NOMO-1 (cell line): ENCODE data around the gene NRXN3.
A peak's percentile ranks its signal among the peaks of the same experiment; 100 is the strongest.

Experiments used
- DNase-seq, 2 experiments: peaks; one replicate each; lab custom pipeline; 2025; ENCODE audit not compliant: unreplicated experiment in 2 of 2; lab: John Stamatoyannopoulos, UW

NRXN3 gene

DNA sequence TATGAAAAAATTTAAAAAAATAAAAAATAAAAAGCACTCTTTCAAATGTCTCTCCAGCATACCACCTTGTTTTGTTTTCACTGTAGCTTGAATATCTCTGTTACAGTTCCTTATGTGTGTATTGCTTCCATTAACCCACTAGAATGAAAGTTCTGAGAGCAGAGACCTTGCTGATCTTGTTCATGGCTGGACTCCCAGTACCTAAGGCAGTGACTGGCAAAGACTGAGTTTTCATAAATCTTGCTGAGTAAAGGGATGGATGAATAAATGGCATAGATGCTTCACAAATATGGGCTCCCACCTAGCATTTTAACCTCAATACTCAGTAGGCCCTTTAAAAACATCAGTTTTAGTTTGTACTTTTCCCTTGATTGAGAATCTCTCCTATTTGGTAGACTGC, 1125.2 kb downstream of the NRXN3 start:
- no peak for DNase-seq

DNA sequence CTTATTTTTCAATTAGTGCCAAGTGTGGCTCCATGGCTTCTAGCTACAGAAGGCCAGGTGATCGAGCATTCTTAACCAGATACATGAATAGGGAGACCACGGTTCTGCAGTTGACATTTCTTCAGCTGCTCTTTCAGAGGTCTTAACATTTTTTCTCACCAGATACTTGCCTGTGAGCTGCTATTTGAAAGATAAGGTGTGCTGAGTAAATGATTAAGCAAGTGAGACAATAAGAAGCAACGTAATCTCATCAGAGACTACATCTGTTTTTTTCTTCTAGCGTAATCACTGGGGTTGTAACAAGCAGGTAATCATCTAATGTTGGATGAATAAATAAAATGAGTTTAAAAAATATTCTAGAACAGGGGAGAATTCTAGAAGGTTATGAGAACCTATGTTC, 1128.2 kb downstream of the NRXN3 start:
- DNase-seq: no peak

DNA sequence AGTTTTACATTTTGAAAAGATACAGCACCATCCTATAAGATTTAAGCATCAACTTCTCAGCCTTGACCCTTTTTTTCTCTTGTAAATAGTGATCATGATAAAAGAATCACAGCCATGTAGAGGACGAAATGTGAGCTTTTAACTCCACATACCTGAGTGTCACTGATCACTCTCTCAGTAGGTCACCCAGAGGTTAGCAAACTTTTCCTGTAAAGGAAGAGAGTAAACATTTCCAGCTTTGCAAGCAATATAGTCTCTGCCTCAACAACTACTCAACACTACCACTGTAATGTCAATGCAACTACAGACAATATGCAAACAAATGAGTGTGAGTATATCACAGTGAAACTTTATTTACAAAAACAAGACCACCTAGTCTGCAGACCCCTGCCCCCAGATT, 1129.0 kb downstream of the NRXN3 start:
- DNase-seq: no peak

DNA sequence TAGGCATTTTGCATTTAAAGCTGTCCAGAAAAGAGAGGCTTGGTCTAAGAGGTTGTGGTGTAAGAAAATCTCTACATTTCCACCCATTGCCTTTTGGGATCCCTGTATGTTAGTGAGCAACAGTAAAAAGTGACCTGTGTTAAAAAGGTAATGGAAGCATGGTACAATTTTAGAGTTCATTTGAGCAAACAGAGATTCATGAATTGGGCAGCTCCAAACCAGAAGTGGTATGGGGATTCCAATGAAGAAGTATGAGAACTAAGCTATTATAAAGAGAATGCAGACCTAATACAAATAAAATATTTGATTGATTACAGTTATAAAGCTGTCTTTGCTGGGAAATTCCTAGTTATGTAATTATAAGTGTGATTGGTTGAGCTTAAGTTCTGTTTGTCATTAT, 1134.1 kb downstream of the NRXN3 start:
- DNase-seq: no peak

DNA sequence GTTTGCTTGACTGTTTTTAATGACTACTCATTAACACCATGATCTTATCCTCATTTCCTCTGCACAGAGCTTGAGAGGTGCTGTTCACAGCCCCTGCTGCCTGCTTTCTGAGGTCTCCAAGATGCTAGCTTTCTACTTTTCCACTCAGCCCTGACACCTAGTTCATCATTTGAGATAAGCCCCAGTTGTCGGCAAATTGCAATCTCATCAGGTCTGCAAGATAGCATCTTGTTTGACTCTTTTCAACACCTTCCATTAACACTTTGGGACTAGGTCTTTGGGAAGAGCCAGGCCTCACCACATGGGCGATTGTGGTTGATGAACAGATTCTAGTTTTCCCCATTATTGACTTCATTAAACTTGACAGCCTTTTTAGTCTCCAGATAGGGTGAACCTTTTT, 1136.4 kb downstream of the NRXN3 start:
- DNase-seq: no peak

DNA sequence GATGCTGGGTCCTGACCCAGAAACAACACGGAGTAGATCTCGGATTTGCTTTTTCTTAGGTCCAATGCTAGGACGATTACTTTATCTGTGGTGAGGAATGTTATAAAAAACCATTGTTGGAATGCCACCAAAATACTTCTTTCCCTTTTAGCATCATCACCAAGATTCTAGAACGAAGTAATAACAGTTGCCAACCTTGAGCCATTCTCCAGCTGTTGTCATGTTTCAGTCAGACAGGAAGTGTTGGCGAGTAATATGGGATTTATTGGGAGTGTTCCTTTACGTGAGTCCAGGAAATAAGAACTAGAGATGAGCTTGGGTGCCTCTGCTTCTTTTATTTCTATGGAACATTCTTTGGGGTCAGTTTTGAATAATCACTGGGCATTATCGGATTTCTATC, 1148.2 kb downstream of the NRXN3 start:
- no peak for DNase-seq

DNA sequence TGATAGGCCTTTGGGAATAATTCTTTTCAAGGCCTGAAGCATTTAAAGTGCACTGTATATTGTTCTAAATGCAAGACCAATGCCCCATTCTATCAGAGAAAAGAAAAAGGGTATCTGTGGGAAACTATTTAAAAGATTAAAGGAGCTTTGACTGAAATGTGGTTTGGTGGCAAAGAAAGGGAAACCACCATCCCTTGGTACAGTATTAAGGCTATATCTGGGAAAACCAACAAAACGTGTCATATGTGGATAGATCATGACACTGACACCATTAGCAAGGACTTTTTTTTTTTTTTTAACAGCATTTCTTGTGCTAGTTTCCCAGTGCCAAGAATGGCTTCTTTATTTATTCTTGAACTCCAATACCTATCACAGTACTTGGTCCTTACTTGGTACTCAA, 1150.4 kb downstream of the NRXN3 start:
- no peak for DNase-seq

DNA sequence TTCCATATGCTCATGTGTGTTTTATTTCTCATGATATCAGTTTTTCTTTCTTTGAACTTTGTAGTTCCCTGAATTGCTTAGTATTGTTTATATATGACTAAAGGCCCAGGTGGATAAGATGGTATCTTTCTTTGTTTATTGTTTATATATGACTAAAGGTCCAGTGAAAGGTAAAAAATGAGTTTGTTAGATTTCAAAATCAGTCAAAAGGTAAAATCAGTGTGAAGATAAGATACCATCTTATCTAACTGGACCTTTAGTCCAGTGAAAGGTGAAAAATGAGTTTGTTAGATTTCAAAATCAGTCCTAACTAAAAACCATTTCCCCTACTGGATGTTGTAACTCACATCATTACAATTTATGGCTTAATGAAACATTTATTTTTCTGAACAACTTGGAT, 1150.9 kb downstream of the NRXN3 start:
- no peak for DNase-seq

DNA sequence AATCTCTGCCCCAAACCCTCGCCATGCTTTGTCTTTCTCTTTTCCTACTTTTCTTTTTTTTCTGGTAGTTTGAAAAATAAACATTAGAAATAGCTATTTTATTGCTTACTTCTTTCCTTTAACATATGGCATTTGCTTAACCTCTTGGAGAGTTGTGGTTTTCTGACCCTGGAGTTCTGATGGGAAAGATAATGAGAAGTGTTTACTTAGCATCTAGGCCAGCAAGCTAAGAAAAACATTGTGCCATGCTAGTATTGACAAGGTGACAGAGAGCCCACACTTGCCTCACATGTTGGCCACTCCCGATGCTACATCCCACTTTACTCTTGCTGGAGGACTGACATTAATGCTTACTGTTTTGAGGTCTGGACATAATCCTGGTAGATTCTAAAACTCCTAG, 1154.9 kb downstream of the NRXN3 start:
- no peak for DNase-seq

DNA sequence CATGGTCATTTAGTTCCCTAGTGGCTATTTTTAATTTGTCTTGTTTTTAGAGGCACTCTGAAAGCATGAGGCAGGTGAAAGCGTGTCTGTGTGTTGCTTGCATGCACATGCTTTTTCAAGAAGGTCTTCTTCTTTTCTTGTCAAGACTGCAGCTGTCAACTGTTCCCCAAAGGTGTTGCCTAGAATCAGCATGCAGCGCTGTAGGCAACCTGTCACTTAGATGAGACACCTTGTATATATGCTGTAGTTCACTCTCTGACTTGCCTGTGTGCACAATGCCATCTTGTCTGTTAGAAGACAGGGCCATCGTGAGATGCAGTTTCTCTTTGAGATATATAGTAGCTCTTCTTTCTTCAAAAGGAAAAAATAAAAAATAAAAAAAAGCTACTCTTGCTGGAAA, 1155.4 kb downstream of the NRXN3 start:
- no peak for DNase-seq

DNA sequence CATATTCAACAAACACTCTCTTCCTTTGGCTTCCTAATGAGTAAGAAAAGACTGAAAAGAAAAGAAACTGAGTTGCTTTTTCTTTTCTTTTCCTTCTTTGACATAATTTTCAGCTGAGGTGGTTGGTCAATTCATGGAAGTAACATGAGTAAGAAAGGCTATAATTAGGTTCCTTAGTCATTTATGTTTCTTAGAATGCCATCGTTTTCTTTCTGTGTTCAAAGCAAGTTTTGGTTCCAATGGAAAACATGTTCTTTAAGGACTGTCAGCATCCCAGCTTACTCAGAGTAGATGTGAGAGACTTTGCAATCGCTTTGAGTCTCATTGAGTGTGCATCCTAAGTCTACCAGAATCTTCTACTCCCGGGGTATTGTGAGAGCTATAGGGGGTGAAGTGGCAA, 1158.7 kb downstream of the NRXN3 start:
- no peak for DNase-seq

DNA sequence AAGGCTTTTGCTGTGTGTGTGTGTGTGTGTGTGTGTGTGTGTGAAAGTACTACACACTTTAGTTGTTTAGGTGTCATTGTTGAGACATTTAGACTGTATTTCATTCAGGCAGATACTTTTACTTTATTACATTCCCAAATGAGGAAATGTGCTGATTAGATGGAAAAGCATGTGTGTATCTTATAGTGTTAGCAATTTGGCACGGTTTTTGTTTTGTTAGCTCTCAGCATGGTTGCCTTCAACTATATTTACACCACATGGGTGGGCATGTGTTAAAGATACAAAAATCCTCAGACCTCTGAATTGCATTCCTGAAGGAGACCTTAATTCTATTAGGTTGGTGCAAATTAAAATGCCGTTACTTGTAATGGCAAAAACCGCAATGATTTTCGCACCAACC, 1161.7 kb downstream of the NRXN3 start:
- no peak for DNase-seq

DNA sequence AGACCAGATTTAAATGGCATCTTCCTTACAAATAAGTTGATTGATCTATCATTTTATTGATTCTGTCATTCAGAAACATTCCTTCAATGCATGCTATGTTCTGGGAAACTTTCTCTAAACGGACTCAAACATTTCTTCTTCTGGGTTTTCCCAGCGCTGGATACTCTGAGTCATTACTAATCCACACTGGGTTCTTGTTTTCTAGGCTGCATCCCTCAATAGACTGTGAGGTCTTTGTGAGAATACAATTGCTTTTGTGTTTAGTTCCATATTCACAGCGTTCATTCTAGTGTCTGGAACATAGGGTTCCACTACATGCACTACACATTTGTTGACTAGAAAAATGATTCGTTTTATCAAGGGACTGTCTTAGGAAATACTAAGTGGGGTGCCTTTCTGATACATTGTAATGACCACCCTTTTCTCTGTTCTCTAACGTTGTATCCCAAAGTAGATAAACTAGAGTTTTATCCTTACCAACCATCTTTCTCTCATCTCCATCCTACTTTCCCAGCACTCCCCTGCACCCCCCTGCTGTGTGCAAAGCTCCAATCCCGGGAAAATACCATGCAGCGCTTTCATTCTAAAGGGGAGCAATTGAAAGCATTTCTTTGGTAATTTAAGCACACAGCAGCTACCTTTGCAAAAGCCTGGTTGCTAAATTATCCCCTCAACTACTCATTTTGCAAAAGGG, 1162.5 kb downstream of the NRXN3 start:
- no peak for DNase-seq

DNA sequence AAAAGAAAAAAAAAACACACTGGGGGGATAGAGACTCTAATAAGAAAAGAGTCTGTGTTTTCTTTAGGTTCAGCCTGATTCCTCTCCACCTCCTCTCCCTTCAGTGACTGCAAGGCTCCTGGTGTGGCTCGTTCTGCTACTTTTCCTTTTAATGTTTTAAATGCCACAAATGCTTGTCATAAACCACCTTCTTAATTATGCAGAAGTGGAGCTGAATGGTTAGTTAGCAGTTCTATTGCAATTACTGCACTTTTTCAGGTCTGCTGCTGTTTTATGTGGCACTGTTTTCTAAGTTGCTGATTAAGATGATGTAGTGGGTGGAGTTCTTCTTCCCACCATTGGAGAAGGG, 1163.0 kb downstream of the NRXN3 start:
- DNase-seq: no peak

DNA sequence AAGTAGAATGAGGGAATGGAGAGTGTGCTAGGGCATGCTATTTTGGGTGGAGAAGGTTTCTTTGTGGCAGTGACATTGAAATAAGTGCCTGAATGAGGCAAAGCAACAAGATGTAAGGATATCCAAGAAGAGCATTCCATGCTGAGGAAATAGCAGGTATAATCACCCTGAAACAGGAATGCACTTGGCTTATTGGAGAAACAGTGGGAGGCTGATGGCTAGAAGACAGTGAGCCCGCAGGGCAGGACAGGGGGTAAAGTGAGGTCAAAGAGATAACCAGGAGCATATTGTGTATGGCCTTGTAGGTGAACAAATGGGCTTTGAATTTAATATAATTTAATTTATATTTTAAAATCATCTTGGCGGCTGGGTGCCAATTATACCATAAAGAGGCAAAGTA, 1164.1 kb downstream of the NRXN3 start:
- DNase-seq: no peak

DNA sequence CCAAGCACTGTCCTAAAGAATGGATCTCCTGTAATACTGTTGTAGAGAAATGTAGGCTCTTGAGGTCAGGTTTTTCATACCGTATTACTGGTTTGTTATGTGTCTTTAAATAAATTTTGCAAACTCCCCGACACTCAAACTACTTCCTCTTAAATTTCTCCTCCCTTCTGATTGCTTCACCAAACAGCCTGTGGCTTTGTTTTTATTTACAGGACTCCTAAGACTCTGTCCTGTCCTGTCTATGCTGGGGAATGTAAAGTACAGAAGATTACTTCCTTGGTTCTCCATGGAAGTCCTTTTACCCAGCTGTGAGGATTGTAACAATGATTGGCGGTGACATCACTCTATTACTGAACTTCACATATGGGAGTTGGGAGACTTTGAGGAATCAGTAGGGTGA, 1167.6 kb downstream of the NRXN3 start:
- DNase-seq: peak in 1 of 2 experiments; percentile 52

DNA sequence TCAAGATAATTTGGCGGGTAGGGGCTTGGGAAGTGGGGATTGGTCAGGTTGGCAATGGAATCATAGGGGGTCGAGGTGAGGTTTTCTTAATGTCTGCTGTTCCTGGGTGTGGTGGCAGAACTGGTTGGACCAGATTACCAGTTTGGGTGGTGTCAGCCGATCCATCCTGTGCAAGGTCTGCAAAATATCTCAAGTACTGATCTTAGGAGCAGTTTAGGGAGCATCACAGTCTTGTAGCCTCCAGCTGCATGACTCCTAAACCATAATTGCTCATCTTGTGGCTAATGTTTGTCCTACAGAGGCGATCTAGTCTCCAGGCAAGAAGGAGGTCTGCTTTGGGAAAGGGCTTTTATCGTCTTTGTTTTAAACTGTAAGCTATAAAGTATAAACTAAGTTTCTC, 1172.8 kb downstream of the NRXN3 start:
- no peak for DNase-seq

DNA sequence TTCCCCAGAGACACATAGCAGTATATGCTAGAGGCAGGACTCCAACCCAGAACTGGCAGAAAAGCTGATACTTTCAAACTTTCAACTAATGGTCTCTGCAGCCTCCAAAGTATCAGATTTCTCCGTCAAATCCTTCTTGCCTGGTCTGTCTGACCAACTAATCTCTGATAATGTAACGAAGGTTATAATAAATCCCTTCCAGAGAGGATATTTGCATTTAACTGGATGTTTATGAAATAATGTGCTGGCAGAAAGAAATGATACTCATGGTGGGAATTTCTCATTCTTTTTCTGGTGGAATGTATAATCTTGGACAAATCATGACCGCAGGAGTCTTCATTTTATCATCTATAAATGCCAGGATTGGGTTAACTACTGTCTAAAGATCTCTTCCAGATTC, 1180.8 kb downstream of the NRXN3 start:
- no peak for DNase-seq

DNA sequence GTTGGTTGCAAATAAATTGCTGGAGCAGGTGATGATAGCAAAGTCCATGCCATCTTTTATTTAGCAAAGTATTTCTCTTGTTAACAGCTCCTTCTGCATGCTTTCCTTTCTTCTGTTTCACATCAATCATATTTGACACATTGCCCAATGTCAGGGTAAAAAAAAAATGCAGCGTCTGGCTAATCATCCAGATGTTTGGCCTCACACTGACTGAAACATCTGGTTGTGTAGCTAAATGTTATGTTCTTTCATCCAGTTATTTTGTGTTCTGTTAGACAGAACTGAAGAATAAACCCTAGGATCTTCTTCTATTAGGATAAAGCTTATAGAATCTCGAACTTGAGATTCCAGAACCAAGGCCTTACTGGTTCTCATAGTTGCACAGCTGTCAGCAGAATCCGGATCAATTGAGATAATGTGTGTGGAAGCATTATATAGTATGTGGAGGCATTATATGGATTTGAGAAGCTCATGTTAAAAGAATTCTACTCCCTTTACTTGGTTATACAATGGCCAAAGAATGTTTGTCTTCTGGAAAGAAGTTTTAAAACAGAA, 1182.0 kb downstream of the NRXN3 start:
- DNase-seq: no peak

DNA sequence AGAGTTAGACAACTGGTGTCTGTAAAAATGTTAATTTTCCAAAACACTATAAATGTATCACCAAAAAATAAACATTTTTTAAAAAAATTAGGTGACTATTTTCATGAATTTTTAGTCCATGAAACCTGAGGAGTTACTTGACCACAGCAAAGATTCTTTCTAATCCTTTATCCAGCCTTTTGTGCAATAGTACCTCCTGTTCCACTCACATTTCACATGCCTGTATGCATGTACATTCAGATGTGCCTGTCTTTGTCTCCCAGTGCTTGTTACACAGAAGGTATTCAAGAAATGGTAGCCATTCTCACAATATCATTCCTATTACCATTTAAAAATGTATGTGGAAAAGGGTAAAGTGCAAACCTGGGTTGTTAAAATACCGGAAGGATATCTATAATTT, 1184.2 kb downstream of the NRXN3 start:
- DNase-seq: no peak

DNA sequence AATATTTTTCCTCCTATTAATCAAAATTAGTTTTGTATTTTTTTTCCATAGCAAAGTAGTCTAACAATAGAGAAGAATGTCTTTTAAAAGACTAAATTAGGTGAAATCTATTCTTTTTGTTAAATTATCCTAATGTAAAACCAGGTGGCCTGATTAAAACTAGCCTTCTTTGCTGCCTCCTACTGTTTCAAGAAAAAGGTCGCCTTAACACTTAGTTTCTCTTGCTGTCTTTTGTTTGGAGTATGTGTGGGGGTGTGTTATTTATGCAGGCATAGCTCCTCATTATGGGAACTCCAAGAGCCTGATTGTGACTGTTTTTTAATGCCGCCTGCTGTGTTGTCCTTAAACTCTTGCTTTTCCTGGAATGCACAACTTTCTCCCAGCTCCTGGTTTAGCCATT, 1185.9 kb downstream of the NRXN3 start:
- DNase-seq: no peak

DNA sequence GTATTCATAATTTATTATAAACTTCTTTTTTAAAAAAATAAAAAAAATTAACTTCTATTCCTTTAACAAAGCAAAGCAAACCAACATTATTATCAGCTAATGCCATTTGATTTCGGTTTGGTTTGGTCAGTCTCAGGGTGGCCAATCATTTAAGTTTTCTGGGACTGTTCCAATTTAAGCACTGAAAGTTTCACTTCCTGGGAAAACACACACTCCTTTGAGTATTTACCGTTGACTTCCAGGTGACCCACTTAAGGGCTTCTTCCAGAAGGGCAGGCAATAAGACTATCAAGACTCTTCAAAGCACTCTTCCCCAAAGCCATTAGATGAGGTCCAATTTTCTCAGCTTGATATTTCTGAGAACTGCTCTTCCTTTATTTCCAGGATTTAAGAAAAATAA, 1187.1 kb downstream of the NRXN3 start:
- DNase-seq: no peak

DNA sequence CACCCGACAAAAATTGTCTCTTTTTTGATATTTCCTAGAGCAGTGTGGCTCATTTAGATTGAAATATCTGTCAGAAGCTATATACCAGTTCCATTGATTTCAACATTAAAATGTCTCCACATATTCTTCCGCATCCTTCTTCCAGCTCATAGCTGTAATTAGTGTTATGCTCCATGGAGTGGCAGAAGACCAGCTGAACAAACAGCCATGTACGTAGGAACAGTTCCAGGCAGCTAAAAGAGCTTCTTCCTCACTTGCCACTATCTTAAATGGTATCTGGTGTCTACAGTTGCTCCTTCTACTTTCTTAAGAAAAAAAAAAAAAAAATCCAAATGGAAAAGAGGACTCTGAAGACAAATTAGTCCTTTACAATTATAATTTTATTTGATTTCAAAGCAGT, 1193.1 kb downstream of the NRXN3 start:
- no peak for DNase-seq
